GM12878 (cell line): ENCODE measurements around the gene MINAR1. TPM values are rescaled to one million over a fixed set of nuclear protein-coding genes. Genes with fewer than 3 reads are reported as not detected.

Experiments used
- ASH2L ChIP-seq: fragments of 300-600, 200-600 bp; sonication (generic); IDR thresholded peaks from 2 replicates; pipeline ENCODE4 v1.6.1; 2017; ENCODE audit warnings: low read depth, mild to moderate bottlenecking, borderline replicate concordance
- MTA3 ChIP-seq: IDR thresholded peaks from 2 replicates; pipeline ENCODE4 v1.6.1; 2012; ENCODE audit warnings: low read length, inconsistent platforms, borderline replicate concordance
- RB1 ChIP-seq: fragments of 450-650 bp; formaldehyde crosslinking; IDR thresholded peaks from 2 replicates; pipeline ENCODE4 v1.6.1; 2017; ENCODE audit warnings: mild to moderate bottlenecking, borderline replicate concordance
- SMAD5 ChIP-seq: IDR thresholded peaks from 2 replicates; pipeline ENCODE4 v1.6.1; 2016; ENCODE audit warnings: antibody characterized with exemption, low read depth
- STAT1 ChIP-seq: fragments of 450-650 bp; conservative IDR thresholded peaks from 2 replicates; pipeline ENCODE4 v1.6.1; 2014; ENCODE audit warnings: antibody characterized with exemption, mild to moderate bottlenecking
- ZNF24 ChIP-seq: fragments of 450-650 bp; IDR thresholded peaks from 2 replicates; pipeline ENCODE4 v1.6.1; 2017; ENCODE audit warnings: antibody characterized with exemption, mild to moderate bottlenecking
- ZSCAN29 ChIP-seq: fragments of 450-650 bp; IDR thresholded peaks from 2 replicates; pipeline ENCODE4 v1.6.1; 2017; ENCODE audit warnings: mild to moderate bottlenecking, moderate library complexity
- polyA plus RNA-seq, 11 experiments: library from polyadenylated mRNA; depleted of rRNA in 4 of 11; unstranded in 6 of 11; stranded (reverse) in 5 of 11; fragments of >200 nt; fragmentation: Nextera tagmentation in 4 of 11; fragmentation: Illumina TruSeq in 1 of 11; extraction: Ambion mirVana in 4 of 11; extraction: Trizol in 1 of 11; gene quantifications; 1 replicate in 1 of 11; 2 replicates in 10 of 11; pipeline versions ENCODE4 v1.2.1 to v1.2.3, GENCODE V29; 2011 to 2016; ENCODE audit warnings: inconsistent platforms in 2 of 11, missing spikeins in 2 of 11, low read depth in 1 of 11
- total RNA-seq, 4 experiments: library from RNA; depleted of rRNA in 3 of 4; stranded (reverse); fragments of >200 nt in 3 of 4; fragmentation: Illumina TruSeq in 1 of 4; extraction: Trizol in 1 of 4; gene quantifications; 2 replicates each; pipeline versions ENCODE4 v1.2.1 to v1.2.3, GENCODE V29; 2013 to 2021
- TF ChIP-seq, protein P1 (sequence below): fragments of 450-650 bp; IDR thresholded peaks from 2 replicates; pipeline ENCODE4 v1.6.1; 2017; ENCODE audit warnings: mild to moderate bottlenecking, low read depth, inconsistent platforms; ENCODE audit not compliant: poor library complexity, severe bottlenecking
- TF ChIP-seq, protein P2 (sequence below): fragments of 150-350 bp; IDR thresholded peaks from 2 replicates; pipeline ENCODE4 v1.6.1; 2016; ENCODE audit warnings: low read depth, low read length

The MINAR1 gene
- total and polyA plus RNA-seq, 10 of the 15 experiments (the other 5 are each of a cell fraction or from before 2014, with no cell fraction given), result 0.05 to 0.40 (median 0.24) TPM

DNA sequence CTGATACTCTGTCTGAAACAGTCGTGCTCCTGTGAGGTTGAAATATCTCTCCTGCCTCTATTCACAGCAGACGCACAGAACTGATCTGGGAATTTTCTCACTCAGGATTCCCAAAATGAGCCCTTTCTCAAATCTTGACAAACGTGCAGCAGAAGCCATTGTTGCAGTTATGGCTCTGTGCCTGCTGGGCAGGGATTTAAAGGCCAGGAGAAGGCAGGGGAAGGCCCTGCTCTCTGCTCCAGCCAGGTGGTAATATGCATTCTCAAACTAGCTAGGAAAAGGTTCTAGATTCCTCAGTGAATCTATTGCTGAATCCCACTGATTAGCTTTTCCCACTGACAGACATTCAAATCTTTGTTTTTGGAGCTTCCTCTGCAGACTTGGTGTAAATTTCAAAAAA lies 2.2 kb downstream of the MINAR1 start (continued):
- TF ChIP-seq, protein P1, sequence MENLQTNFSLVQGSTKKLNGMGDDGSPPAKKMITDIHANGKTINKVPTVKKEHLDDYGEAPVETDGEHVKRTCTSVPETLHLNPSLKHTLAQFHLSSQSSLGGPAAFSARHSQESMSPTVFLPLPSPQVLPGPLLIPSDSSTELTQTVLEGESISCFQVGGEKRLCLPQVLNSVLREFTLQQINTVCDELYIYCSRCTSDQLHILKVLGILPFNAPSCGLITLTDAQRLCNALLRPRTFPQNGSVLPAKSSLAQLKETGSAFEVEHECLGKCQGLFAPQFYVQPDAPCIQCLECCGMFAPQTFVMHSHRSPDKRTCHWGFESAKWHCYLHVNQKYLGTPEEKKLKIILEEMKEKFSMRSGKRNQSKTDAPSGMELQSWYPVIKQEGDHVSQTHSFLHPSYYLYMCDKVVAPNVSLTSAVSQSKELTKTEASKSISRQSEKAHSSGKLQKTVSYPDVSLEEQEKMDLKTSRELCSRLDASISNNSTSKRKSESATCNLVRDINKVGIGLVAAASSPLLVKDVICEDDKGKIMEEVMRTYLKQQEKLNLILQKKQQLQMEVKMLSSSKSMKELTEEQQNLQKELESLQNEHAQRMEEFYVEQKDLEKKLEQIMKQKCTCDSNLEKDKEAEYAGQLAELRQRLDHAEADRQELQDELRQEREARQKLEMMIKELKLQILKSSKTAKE, result no peak
- no peak for TF ChIP-seq RB1
- no peak for TF ChIP-seq SMAD5
- TF ChIP-seq, protein P2, sequence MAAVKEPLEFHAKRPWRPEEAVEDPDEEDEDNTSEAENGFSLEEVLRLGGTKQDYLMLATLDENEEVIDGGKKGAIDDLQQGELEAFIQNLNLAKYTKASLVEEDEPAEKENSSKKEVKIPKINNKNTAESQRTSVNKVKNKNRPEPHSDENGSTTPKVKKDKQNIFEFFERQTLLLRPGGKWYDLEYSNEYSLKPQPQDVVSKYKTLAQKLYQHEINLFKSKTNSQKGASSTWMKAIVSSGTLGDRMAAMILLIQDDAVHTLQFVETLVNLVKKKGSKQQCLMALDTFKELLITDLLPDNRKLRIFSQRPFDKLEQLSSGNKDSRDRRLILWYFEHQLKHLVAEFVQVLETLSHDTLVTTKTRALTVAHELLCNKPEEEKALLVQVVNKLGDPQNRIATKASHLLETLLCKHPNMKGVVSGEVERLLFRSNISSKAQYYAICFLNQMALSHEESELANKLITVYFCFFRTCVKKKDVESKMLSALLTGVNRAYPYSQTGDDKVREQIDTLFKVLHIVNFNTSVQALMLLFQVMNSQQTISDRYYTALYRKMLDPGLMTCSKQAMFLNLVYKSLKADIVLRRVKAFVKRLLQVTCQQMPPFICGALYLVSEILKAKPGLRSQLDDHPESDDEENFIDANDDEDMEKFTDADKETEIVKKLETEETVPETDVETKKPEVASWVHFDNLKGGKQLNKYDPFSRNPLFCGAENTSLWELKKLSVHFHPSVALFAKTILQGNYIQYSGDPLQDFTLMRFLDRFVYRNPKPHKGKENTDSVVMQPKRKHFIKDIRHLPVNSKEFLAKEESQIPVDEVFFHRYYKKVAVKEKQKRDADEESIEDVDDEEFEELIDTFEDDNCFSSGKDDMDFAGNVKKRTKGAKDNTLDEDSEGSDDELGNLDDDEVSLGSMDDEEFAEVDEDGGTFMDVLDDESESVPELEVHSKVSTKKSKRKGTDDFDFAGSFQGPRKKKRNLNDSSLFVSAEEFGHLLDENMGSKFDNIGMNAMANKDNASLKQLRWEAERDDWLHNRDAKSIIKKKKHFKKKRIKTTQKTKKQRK, result no peak
- TF ChIP-seq ASH2L, result no peak
- TF ChIP-seq ZNF24, result no peak
- TF ChIP-seq STAT1, result no peak
- no peak for TF ChIP-seq MTA3
- no peak for TF ChIP-seq ZSCAN29
